ENCODE measurements around the gene CD163L1.

GRCh38 chr12:7354529-7354928 is 89.4 kb downstream of the CD163L1 start:
- TF ChIP-seq POLR2A (IDR thresholded peaks at IDR 0.05) (no peak), CTCF (IDR thresholded peaks at IDR 0.05) (no peak)

All from heart left ventricle (tissue), 13 donors.